Gastrocnemius medialis (tissue), 4 donors: Measurements from ENCODE around the gene BEAN1. TPM values are rescaled to one million over a fixed set of nuclear protein-coding genes. Genes with fewer than 3 reads are reported as not detected.
"Not testable (repeated sequence)": the region's sequence is repeated elsewhere in the genome, so short reads cannot be mapped to it uniquely, and the experiment has no call there.

Source experiments
- ATAC-seq, 2 donors: fragments of 150-250 bp; one replicate each; pipeline ENCODE4 v1.9.1; 2016
- DNase-seq, 2 donors: peaks; one replicate each; pipeline ENCODE4 v3.0.0-alpha.2; 2019
- H3K27ac ChIP-seq, 4 donors: fragments of 200-600 bp; sonication (generic); 1 replicate in 1 of 4; 2 replicates in 3 of 4; pipeline ENCODE4 v1.5.1; 2016 to 2018; ENCODE audit warnings: mild to moderate bottlenecking in 2 of 4, moderate library complexity in 1 of 4
- H3K27me3 ChIP-seq, 3 donors: fragments of 200-600 bp; sonication (generic) in 2 of 3; 1 replicate in 1 of 3; 2 replicates in 2 of 3; pipeline versions ENCODE4 v1.5.1 to v1.6.0; 2016 to 2019; ENCODE audit warnings: mild to moderate bottlenecking in 1 of 3, moderate library complexity in 1 of 3
- H3K36me3 ChIP-seq, 2 donors: fragments of 200-600 bp; sonication (generic) in 1 of 2; one replicate each; pipeline ENCODE4 v1.5.1; 2017 to 2018
- H3K4me1 ChIP-seq, 2 donors: fragments of 200-600 bp; sonication (generic) in 1 of 2; one replicate each; pipeline ENCODE4 v1.5.1; 2016 to 2017; ENCODE audit warnings: mild to moderate bottlenecking in 2 of 2
- H3K4me3 ChIP-seq, 4 donors: fragments of 200-600 bp; sonication (generic) in 3 of 4; 1 replicate in 1 of 4; 2 replicates in 3 of 4; pipeline ENCODE4 v1.5.1; 2016 to 2019; ENCODE audit warnings: mild to moderate bottlenecking in 2 of 4
- H3K9me3 ChIP-seq, 3 donors: fragments of 200-600 bp; sonication (generic) in 2 of 3; 1 replicate in 1 of 3; 2 replicates in 2 of 3; pipeline ENCODE4 v1.5.1; 2016 to 2019
- CTCF ChIP-seq, 5 experiments: fragments of 450-650 bp in 3 of 5; fragments of 200-600 bp in 2 of 5; sonication (generic) in 2 of 5; IDR thresholded peaks in 4 of 5; conservative IDR thresholded peaks in 1 of 5; 1 replicate in 4 of 5; 2 replicates in 1 of 5; pipeline ENCODE4 v1.5.1; 2016 to 2019; ENCODE audit warnings: antibody characterized with exemption in 5 of 5, mild to moderate bottlenecking in 3 of 5, moderate library complexity in 3 of 5
- POLR2A ChIP-seq, 2 donors: fragments of 450-650 bp; IDR thresholded peaks; one replicate each; pipeline ENCODE4 v1.6.1; 2017; ENCODE audit warnings: antibody characterized with exemption in 2 of 2, mild to moderate bottlenecking in 2 of 2, moderate library complexity in 2 of 2
- in situ Hi-C, 4 donors: fragments of 200-750 bp; cut with MboI; loops; one replicate each; pipeline versions ENCODE4 v1.15.0 to v1.8.0; 2017; ENCODE audit warnings: low sequenced_read_pairs in 4 of 4
- intact Hi-C: fragments of 100-400 bp; cut with DNase I; formaldehyde crosslinking; loops from one replicate; pipeline ENCODE4 v1.15.1; 2023; ENCODE audit warnings: low total_unique reads
- total RNA-seq, 4 donors: library from RNA; depleted of rRNA; stranded (reverse); fragments of >200 nt; gene quantifications; one replicate each; pipeline versions ENCODE4 v1.1.0 to v1.2.3, GENCODE V29; 2016

BEAN1 gene
- total RNA-seq, 4 donors from 2014 or later: not detected

GRCh38 chr16:66510711-66511601, 83.9 kb downstream of the BEAN1 start:
- Histone ChIP-seq H3K27ac (peak overlapping the region; percentile 12 to 71 (median 58)), H3K9me3 (no peaks in the 10 kb centered on the region), H3K4me3 (no peak overlapping the region), H3K4me1 (peaks cover 17 to 36% of the 10 kb centered on the region in 2 donors), H3K27me3 (no peaks in the 10 kb centered on the region), H3K36me3 (peaks cover 0 to 35% of the 10 kb centered on the region in 2 donors)
- ATAC-seq (no peak), DNase-seq (no peak)
- intact Hi-C loops (no loop called here), in situ Hi-C loops (no loop called here)
- no peak for TF ChIP-seq POLR2A (IDR thresholded peaks at IDR 0.05)
- TF ChIP-seq CTCF (IDR thresholded peaks at IDR 0.05 in 4 of 5, conservative IDR thresholded peaks at IDR 0.05 in 1 of 5): no peak

- Histone ChIP-seq H3K36me3 (peaks cover 0 to 35% of the 10 kb centered on the region in 2 donors), H3K4me1 (peaks cover 24 to 44% of the 10 kb centered on the region in 2 donors), H3K27me3 (no peaks in the 10 kb centered on the region), H3K4me3 (no peak overlapping the region), H3K27ac (peak overlapping the region; percentile 12 to 71 (median 58)), H3K9me3 (no peaks in the 10 kb centered on the region)
- peak in 1 of 2 donors; percentile 48 for DNase-seq
- TF ChIP-seq POLR2A (IDR thresholded peaks at IDR 0.05) (no peak), CTCF (IDR thresholded peaks at IDR 0.05 in 4 of 5, conservative IDR thresholded peaks at IDR 0.05 in 1 of 5) (no peak)
- intact Hi-C loops: no loop called here
- ATAC-seq: no peak
- in situ Hi-C loops: no loop called here
Measured at GRCh38 chr16:66511602-66512271, 84.6 kb downstream of the BEAN1 start.

- no peaks in the 10 kb centered on the region for H3K9me3 ChIP-seq
- in situ Hi-C loops: no loop called here
- TF ChIP-seq CTCF (IDR thresholded peaks at IDR 0.05 in 4 of 5, conservative IDR thresholded peaks at IDR 0.05 in 1 of 5): no peak
- no peak for TF ChIP-seq POLR2A (IDR thresholded peaks at IDR 0.05)
- no peak for DNase-seq
- H3K27ac ChIP-seq: peak overlapping the region; percentile 12 to 71 (median 58)
- H3K4me3 ChIP-seq: no peak overlapping the region
- no peaks in the 10 kb centered on the region for H3K27me3 ChIP-seq
- peaks cover 30 to 50% of the 10 kb centered on the region in 2 donors for H3K4me1 ChIP-seq
- intact Hi-C loops: no loop called here
- H3K36me3 ChIP-seq: peaks cover 0 to 35% of the 10 kb centered on the region in 2 donors
- ATAC-seq: no peak
Measured at GRCh38 chr16:66512272-66513110, 85.4 kb downstream of the BEAN1 start.

GRCh38 chr16:66513111-66513723, 86.1 kb downstream of the BEAN1 start:
- no peaks in the 10 kb centered on the region for H3K9me3 ChIP-seq
- DNase-seq (no peak), ATAC-seq (no peak)
- TF ChIP-seq CTCF (IDR thresholded peaks at IDR 0.05 in 4 of 5, conservative IDR thresholded peaks at IDR 0.05 in 1 of 5): no peak
- TF ChIP-seq POLR2A (IDR thresholded peaks at IDR 0.05): no peak
- peaks cover 37 to 57% of the 10 kb centered on the region in 2 donors for H3K4me1 ChIP-seq
- peak overlapping the region; percentile 22 to 71 (median 58) for H3K27ac ChIP-seq
- peaks cover 0 to 32% of the 10 kb centered on the region in 2 donors for H3K36me3 ChIP-seq
- no peaks in the 10 kb centered on the region for H3K27me3 ChIP-seq
- intact Hi-C loops (no loop called here), in situ Hi-C loops (no loop called here)
- H3K4me3 ChIP-seq: no peak overlapping the region

- Histone ChIP-seq H3K36me3 (peaks cover 0 to 21% of the 10 kb centered on the region in 2 donors), H3K4me1 (peaks cover 38 to 61% of the 10 kb centered on the region in 2 donors)
- H3K4me3 ChIP-seq, DNase-seq, H3K27me3 ChIP-seq, H3K27ac ChIP-seq, in situ Hi-C loops, H3K9me3 ChIP-seq, ATAC-seq, intact Hi-C loops: not testable (repeated sequence)
Measured at GRCh38 chr16:66514391-66514790, 87.3 kb downstream of the BEAN1 start.

GRCh38 chr16:66514980-66515595, 88.0 kb downstream of the BEAN1 start:
- ATAC-seq, H3K27me3 ChIP-seq, H3K4me3 ChIP-seq, intact Hi-C loops, H3K9me3 ChIP-seq, DNase-seq: not testable (repeated sequence)
- H3K27ac ChIP-seq: peak overlapping the region; percentile 90 to 97 (median 96)
- in situ Hi-C loops: loop anchor here in 1 of 4 donors (5.0 kb wide), 1 partner anchor 37 kb away; the partner anchor contains the start of genes CKLF and TK2
- peaks cover 38 to 68% of the 10 kb centered on the region in 2 donors for H3K4me1 ChIP-seq
- peaks cover 0 to 14% of the 10 kb centered on the region in 2 donors for H3K36me3 ChIP-seq
